Panc1 (cell line): Measurements from ENCODE around the gene PRMT3. TPM values are rescaled to one million over a fixed set of nuclear protein-coding genes. Genes with fewer than 3 reads are reported as not detected.

Experiments
- ATAC-seq: fragments of 200-7000 bp; cut with Tn5 transposase; 2 replicates; pipeline ENCODE4 v1.9.1; 2020; ENCODE audit warnings: mild to moderate bottlenecking, moderate library complexity
- BruUV-seq: library from RNA; stranded (reverse); fragments of 400-500 nt; replicated peaks from 2 replicates; lab custom pipeline; 2021; lab: Mats Ljungman, UMichigan
- CTCF ChIA-PET: fragments of 300-600 bp; sonication (Branson Sonifier 250); formaldehyde crosslinking; loops from one replicate; lab custom pipeline; 2022; ENCODE audit warnings: antibody characterized with exemption; lab: Charles Lee
- POLR2A ChIA-PET: fragments of 300-600 bp; sonication (Branson Sonifier 250); formaldehyde crosslinking; loops from one replicate; lab custom pipeline; 2022; ENCODE audit warnings: antibody characterized with exemption; lab: Charles Lee
- DNase-seq: peaks from one replicate; pipeline ENCODE4 v3.0.0-alpha.2; 2010; ENCODE audit warnings: low read depth, low spot score
- H3K27ac ChIP-seq: 2 replicates; pipeline ENCODE4 v1.5.1; 2011; ENCODE audit warnings: mild to moderate bottlenecking, low read length, inconsistent platforms
- H3K27me3 ChIP-seq: fragments of 200-500 bp; sonication (Bioruptor generic); 2 replicates; pipeline ENCODE4 v1.6.0; 2014; ENCODE audit warnings: low read length, inconsistent platforms; ENCODE audit not compliant: control insufficient read depth, insufficient read depth
- H3K36me3 ChIP-seq: fragments of 200-500 bp; sonication (Bioruptor generic); 2 replicates; pipeline ENCODE4 v1.5.1; 2014; ENCODE audit warnings: inconsistent platforms, mild to moderate bottlenecking, low read length, moderate library complexity; ENCODE audit not compliant: control insufficient read depth, insufficient read depth
- H3K4me1 ChIP-seq: 2 replicates; pipeline ENCODE4 v1.5.1; 2011; ENCODE audit warnings: inconsistent platforms, mild to moderate bottlenecking, low read length, moderate library complexity; ENCODE audit not compliant: control insufficient read depth, insufficient read depth
- H3K4me3 ChIP-seq, 2 experiments: 2 replicates each; pipeline ENCODE4 v1.5.1; 2011 to 2012; ENCODE audit warnings: low read depth in 2 of 2, low read length in 2 of 2, mild to moderate bottlenecking in 2 of 2, inconsistent platforms in 1 of 2, moderate library complexity in 1 of 2
- H3K9me3 ChIP-seq: fragments of 200-500 bp; sonication (Bioruptor generic); 2 replicates; pipeline ENCODE4 v1.5.1; 2014; ENCODE audit warnings: low read depth, mild to moderate bottlenecking, inconsistent platforms, low read length, moderate library complexity; ENCODE audit not compliant: control insufficient read depth, insufficient read depth
- POLR2AphosphoS5 ChIP-seq: IDR thresholded peaks from 2 replicates; pipeline ENCODE4 v1.6.1; 2012; ENCODE audit warnings: mild to moderate bottlenecking, low read depth, low read length, moderate library complexity
- REST ChIP-seq, 2 experiments: IDR thresholded peaks; 2 replicates each; pipeline ENCODE4 v1.6.1; 2011 to 2012; ENCODE audit warnings: low read depth in 2 of 2, control low read depth in 1 of 2, low read length in 1 of 2, mild to moderate bottlenecking in 1 of 2, moderate library complexity in 1 of 2; ENCODE audit not compliant: insufficient read depth in 1 of 2
- SIN3A ChIP-seq: IDR thresholded peaks from 2 replicates; pipeline ENCODE4 v1.6.1; 2012; ENCODE audit warnings: low read depth, mild to moderate bottlenecking, low read length, moderate library complexity, borderline replicate concordance; ENCODE audit not compliant: insufficient read depth
- TCF7L2 ChIP-seq: IDR thresholded peaks from 2 replicates; pipeline ENCODE4 v1.6.1; 2011; ENCODE audit warnings: mild to moderate bottlenecking, low read depth, low read length, inconsistent platforms
- in situ Hi-C: cut with HindIII; loops from 2 replicates; pipeline ENCODE4 v1.10.0; 2016; ENCODE audit warnings: low sequenced_read_pairs, low pct_unique_long_range_greater_than_20kb
- intact Hi-C: fragments of 100-400 bp; cut with micrococcal nuclease; formaldehyde crosslinking; loops from one replicate; pipeline ENCODE4 v1.10.0; 2022; ENCODE audit not compliant: unreplicated experiment
- total RNA-seq: library from RNA; stranded (reverse); gene quantifications from one replicate; pipeline ENCODE4 v1.2.1, GENCODE V29; 2021; ENCODE audit not compliant: unreplicated experiment
- TF ChIP-seq, protein P1 (sequence below): fragments of 450-650 bp; IDR thresholded peaks from 2 replicates; pipeline ENCODE4 v1.5.1; 2017; ENCODE audit warnings: mild to moderate bottlenecking

Gene PRMT3
- total RNA-seq, 1 experiment from 2014 or later = 31.2 TPM

DNA sequence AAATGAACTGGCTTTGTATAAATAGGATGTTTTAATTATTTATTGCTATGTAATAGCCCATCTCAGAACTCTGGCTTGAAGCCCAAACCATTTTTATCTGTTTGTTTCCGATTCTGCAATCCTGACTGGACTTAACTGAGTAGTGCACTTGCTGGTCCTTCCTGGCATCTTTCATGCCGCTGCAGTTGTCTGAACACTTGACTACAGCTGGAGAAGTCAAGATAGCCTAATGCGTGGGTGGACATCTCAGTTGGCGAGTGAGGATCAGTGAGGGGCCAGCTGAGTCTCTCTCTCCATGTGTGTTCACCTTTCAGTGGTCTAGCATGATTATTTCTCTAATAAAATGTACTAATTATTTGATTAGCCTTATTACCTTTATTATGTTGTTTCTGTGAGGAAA is 105.8 kb downstream of the PRMT3 start:
- DNase-seq (no peak), ATAC-seq (no peak)
- intact Hi-C loops = no loop called here
- ChIA-PET POLR2A (no interaction called here), CTCF (no interaction called here)
- Histone ChIP-seq H3K9me3 (no peaks in the 10 kb centered on the region), H3K4me3 (no peak overlapping the region), H3K36me3 (peaks cover 10% of the 10 kb centered on the region; the same call in 1 of the 2 replicates), H3K27ac (no peak overlapping the region), H3K4me1 (no peaks in the 10 kb centered on the region), H3K27me3 (no peaks in the 10 kb centered on the region)
- in situ Hi-C loops = no loop called here
- no TSS peak for BruUV-seq
- TF ChIP-seq, protein P1, sequence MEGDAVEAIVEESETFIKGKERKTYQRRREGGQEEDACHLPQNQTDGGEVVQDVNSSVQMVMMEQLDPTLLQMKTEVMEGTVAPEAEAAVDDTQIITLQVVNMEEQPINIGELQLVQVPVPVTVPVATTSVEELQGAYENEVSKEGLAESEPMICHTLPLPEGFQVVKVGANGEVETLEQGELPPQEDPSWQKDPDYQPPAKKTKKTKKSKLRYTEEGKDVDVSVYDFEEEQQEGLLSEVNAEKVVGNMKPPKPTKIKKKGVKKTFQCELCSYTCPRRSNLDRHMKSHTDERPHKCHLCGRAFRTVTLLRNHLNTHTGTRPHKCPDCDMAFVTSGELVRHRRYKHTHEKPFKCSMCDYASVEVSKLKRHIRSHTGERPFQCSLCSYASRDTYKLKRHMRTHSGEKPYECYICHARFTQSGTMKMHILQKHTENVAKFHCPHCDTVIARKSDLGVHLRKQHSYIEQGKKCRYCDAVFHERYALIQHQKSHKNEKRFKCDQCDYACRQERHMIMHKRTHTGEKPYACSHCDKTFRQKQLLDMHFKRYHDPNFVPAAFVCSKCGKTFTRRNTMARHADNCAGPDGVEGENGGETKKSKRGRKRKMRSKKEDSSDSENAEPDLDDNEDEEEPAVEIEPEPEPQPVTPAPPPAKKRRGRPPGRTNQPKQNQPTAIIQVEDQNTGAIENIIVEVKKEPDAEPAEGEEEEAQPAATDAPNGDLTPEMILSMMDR = no peak
- TF ChIP-seq REST (IDR thresholded peaks at IDR 0.05; ENCODE audit: insufficient read depth in 1 of 2, low read depth in 2 of 2, low read length in 1 of 2) = no peak
- no peak for TF ChIP-seq TCF7L2
- no peak for TF ChIP-seq POLR2AphosphoS5
- no peak for TF ChIP-seq SIN3A

GRCh38 chr11:20497124-20497792 is 109.7 kb downstream of the PRMT3 start:
- no TSS peak for BruUV-seq
- no peak for ATAC-seq
- in situ Hi-C loops = no loop called here

More at GRCh38 chr11:20497124-20497792, 109.7 kb downstream of the PRMT3 start:
- Histone ChIP-seq H3K36me3 (peaks cover 6% of the 10 kb centered on the region; the same call in 1 of the 2 replicates), H3K4me3 (no peak overlapping the region), H3K9me3 (no peaks in the 10 kb centered on the region), H3K27me3 (no peaks in the 10 kb centered on the region), H3K27ac (no peak overlapping the region), H3K4me1 (no peaks in the 10 kb centered on the region)
- CTCF ChIA-PET = no interaction called here
- TF ChIP-seq, protein P1 = no peak
- no peak for TF ChIP-seq REST (IDR thresholded peaks at IDR 0.05; ENCODE audit: insufficient read depth in 1 of 2, low read depth in 2 of 2, low read length in 1 of 2)
- no peak for TF ChIP-seq SIN3A
- no peak for TF ChIP-seq POLR2AphosphoS5
- TF ChIP-seq TCF7L2 = no peak
- POLR2A ChIA-PET = no interaction called here
- intact Hi-C loops = no loop called here
- DNase-seq = no peak
